HUES48 (cell line): ENCODE results near the gene PTPRG.

Source experiments
- H3K27ac ChIP-seq: one replicate; pipeline ENCODE4 v1.7.0; 2013; ENCODE audit warnings: low read depth, low read length, inconsistent platforms
- H3K27me3 ChIP-seq: 2 replicates; pipeline ENCODE4 v1.6.1; 2013; ENCODE audit warnings: mild to moderate bottlenecking, low read length; ENCODE audit not compliant: control insufficient read depth, insufficient read depth
- H3K36me3 ChIP-seq: 2 replicates; pipeline ENCODE4 v1.6.1; 2013; ENCODE audit warnings: low read length; ENCODE audit not compliant: control insufficient read depth, insufficient read depth
- H3K4me1 ChIP-seq: 2 replicates; pipeline ENCODE4 v1.6.1; 2013; ENCODE audit warnings: mild to moderate bottlenecking, low read length; ENCODE audit not compliant: control insufficient read depth, insufficient read depth
- H3K4me3 ChIP-seq: 2 replicates; pipeline ENCODE4 v1.5.1; 2013; ENCODE audit warnings: mild to moderate bottlenecking, low read depth, low read length
- H3K9ac ChIP-seq: 2 replicates; pipeline ENCODE4 v1.6.1; 2013; ENCODE audit warnings: mild to moderate bottlenecking, low read depth, low read length, moderate library complexity
- H3K9me3 ChIP-seq: 2 replicates; pipeline ENCODE4 v1.6.1; 2013; ENCODE audit warnings: low read length; ENCODE audit not compliant: control insufficient read depth, insufficient read depth

PTPRG gene

DNA sequence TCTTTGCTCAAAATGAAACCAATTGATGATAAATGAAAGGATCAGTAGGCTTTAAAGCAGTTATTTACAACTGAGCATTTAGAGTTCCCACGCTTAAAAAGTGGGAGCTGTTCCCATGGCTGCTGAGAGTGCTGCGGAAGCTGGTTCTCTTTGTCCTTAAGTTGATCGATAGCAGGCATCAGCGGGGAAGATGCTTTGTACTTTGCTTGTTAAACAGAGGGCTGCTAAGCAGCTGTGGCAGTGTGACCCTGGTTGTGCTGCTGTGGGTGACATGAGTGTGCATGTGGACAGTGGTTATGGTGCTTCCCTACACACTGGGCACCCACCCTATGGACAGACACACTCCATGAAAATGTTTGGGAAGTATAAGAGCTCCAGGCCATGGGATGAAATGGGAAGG, 96.3 kb downstream of the PTPRG start:
- no peak overlapping the region for H3K9ac ChIP-seq
- H3K9me3 ChIP-seq = no peaks in the 10 kb centered on the region
- no peaks in the 10 kb centered on the region for H3K36me3 ChIP-seq
- no peak overlapping the region for H3K4me3 ChIP-seq
- no peaks in the 10 kb centered on the region for H3K4me1 ChIP-seq
- no peak overlapping the region for H3K27ac ChIP-seq
- no peaks in the 10 kb centered on the region for H3K27me3 ChIP-seq

DNA sequence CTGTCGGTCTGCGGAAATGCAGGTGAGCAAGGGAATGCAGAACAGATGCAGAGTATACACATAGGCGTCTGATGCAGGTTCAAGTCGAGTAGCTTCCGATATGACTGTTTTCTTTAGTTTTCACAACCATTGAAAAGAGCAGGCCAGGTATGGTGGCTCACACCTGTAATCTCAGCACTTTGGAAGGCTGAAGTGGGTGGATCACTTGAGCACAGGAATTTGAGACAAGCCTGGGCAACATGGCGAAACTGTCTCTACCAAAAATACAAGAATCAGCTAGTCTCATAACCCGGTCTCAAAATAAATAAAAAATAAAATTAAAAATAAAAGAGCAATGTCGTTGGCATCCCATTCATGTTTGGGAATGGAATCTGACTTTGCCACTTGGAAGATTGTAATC, 101.5 kb downstream of the PTPRG start:
- Histone ChIP-seq H3K4me3 (no peak overlapping the region), H3K27ac (peak overlapping the region; percentile 10), H3K9me3 (no peaks in the 10 kb centered on the region), H3K9ac (no peak overlapping the region), H3K4me1 (peaks cover 33% of the 10 kb centered on the region), H3K36me3 (no peaks in the 10 kb centered on the region), H3K27me3 (no peaks in the 10 kb centered on the region)

DNA sequence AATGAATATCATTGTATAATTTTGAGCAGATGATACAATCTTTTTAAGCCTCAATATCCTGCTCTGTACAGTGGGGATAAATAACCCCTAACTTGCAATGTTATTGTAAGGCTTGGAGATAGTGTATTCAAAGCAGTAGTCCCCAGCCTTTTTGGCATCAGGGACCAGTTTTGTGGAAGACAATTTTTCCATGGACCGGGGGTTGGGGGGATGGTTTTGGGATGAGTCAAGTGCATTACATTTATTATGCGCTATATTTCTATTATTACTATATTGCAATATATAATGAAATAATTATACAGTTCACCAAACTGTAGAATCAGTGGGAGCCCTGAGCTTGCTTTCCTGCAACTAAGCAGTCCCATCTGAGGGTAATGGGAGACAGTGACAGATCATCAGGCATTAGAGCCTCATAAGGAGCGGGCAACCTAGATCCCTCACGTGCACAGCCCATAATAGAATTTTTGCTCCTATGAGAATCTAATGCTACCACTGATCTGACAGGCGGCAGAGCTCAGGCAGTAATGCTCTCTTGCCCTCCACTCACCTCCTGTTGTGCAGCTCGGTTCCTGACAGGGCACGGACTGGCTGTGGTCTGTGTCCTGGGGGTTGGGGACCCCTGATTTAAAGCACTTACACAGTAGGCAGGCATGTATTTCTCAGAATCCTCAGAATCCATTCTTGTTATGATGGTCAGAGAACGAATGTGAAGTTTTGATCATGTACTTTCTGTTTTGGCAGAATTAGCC, 102.2 kb downstream of the PTPRG start:
- no peak overlapping the region for H3K9ac ChIP-seq
- H3K36me3 ChIP-seq = no peaks in the 10 kb centered on the region
- no peaks in the 10 kb centered on the region for H3K27me3 ChIP-seq
- peak overlapping the region; percentile 83 for H3K27ac ChIP-seq
- H3K9me3 ChIP-seq = no peaks in the 10 kb centered on the region
- H3K4me3 ChIP-seq = peak overlapping the region; percentile 10; the same call in 1 of the 2 replicates
- H3K4me1 ChIP-seq = peaks cover 38% of the 10 kb centered on the region

DNA sequence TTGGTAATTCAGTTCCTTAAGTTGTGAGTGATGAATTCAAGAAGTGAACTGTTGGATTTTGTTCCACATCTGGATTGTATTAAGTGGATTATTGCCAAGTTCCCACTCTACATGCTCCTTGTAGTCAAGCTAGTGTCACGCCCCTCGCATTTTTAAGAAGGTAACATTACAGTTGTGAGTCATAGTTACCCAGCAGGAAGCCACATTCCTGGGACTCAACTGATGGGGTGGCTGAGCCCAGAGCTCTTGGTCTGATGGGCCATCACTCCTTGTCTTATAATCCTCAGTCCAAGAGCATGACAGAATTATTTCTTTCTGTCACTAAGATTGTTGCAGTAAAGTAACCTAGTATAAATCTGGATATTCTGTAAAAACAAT, 102.7 kb downstream of the PTPRG start:
- H3K9me3 ChIP-seq = no peaks in the 10 kb centered on the region
- no peak overlapping the region for H3K9ac ChIP-seq
- H3K4me1 ChIP-seq = peaks cover 38% of the 10 kb centered on the region
- H3K4me3 ChIP-seq = peak overlapping the region; percentile 10; the same call in 1 of the 2 replicates
- peak overlapping the region; percentile 83 for H3K27ac ChIP-seq
- H3K36me3 ChIP-seq = no peaks in the 10 kb centered on the region
- no peaks in the 10 kb centered on the region for H3K27me3 ChIP-seq

- H3K9me3 ChIP-seq = no peaks in the 10 kb centered on the region
- H3K27ac ChIP-seq = no peak overlapping the region
- H3K4me3 ChIP-seq = no peak overlapping the region
- no peaks in the 10 kb centered on the region for H3K36me3 ChIP-seq
- peaks cover 47% of the 10 kb centered on the region for H3K4me1 ChIP-seq
- H3K27me3 ChIP-seq = no peaks in the 10 kb centered on the region
- no peak overlapping the region for H3K9ac ChIP-seq
These were observed 103.8 kb downstream of the PTPRG start for GRCh38 chr3:61665121-61665520.

DNA sequence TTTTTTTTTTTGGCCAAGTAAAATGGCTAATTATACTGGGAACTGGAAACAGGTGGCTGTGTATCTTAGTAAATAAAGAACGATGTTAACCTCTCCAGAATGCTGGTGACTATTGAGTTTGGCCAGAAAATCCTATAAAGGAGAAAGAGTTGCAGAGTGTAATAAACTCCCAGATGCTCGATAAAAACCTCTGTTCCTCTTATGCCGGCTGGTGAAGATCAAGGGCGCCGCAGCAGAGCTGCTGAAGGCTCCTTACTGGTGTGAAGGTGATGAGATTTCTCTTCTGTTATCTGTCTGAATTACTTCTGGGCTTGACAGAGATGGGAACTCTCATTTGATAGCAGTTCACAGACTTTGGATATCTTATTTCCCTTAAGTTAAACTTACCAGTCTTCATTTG, 104.6 kb downstream of the PTPRG start:
- no peaks in the 10 kb centered on the region for H3K36me3 ChIP-seq
- H3K27ac ChIP-seq = no peak overlapping the region
- no peak overlapping the region for H3K4me3 ChIP-seq
- H3K9me3 ChIP-seq = no peaks in the 10 kb centered on the region
- no peak overlapping the region for H3K9ac ChIP-seq
- peaks cover 55% of the 10 kb centered on the region for H3K4me1 ChIP-seq
- H3K27me3 ChIP-seq = no peaks in the 10 kb centered on the region

DNA sequence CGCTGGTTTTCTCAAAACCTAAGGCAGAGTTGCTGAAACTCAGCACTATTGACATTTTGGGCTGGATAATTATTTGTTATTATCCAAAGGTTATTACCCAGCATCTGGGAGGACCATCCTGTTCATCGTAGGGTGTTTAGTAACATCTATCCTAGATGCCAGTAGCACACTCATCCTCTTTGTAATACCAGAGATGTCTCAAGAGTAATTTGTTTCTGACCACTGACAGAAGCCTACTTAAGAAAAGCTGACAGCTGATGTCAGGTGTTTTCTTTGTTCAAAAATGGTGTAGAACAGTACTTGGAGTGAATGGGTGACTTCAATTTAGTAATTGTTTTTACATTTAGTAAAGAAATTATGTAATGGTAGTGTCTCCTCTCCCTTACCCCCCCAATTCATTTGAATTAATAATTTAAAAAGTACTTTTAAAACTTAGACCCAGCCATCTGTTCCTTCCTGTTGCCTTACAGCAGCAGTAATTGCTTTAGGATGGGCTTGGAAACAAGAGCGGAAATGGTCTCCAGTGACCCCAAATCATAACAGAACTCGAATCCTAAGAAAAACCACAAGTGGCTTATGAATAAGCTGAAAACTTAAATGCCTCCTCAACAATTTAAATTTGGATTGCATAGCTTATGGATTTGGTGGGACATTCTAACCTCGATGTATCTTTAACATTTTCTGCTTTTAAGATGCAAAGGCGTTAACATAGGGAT, 105.4 kb downstream of the PTPRG start:
- no peaks in the 10 kb centered on the region for H3K36me3 ChIP-seq
- no peak overlapping the region for H3K27ac ChIP-seq
- H3K9ac ChIP-seq = no peak overlapping the region
- no peak overlapping the region for H3K4me3 ChIP-seq
- peaks cover 55% of the 10 kb centered on the region for H3K4me1 ChIP-seq
- no peaks in the 10 kb centered on the region for H3K27me3 ChIP-seq
- H3K9me3 ChIP-seq = no peaks in the 10 kb centered on the region

GRCh38 chr3:61667383-61667782, 106.0 kb downstream of the PTPRG start:
- H3K4me3 ChIP-seq = no peak overlapping the region
- H3K4me1 ChIP-seq = peaks cover 55% of the 10 kb centered on the region
- H3K9me3 ChIP-seq = no peaks in the 10 kb centered on the region
- H3K9ac ChIP-seq = no peak overlapping the region
- H3K27ac ChIP-seq = peak overlapping the region; percentile 15
- H3K36me3 ChIP-seq = no peaks in the 10 kb centered on the region
- no peaks in the 10 kb centered on the region for H3K27me3 ChIP-seq

DNA sequence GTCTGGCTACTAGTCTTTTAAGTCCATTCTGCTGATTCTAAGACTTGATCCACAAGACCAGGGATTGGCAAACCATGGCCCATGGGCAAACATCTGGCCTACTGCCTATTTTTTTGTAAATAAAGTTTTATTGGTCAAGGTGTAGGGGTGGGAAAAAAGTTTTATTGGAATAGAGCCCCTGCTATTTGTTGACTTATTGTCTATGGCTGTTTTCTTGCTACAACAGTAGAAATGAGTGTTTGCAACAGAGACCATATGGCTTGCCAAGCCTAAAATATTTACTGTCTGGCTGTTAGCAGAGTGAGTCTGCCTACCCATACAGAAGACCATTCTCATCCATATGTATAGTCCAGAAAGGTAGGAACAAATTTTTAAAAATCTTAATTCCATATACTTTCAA, 106.4 kb downstream of the PTPRG start:
- Histone ChIP-seq H3K9me3 (no peaks in the 10 kb centered on the region), H3K9ac (no peak overlapping the region), H3K4me1 (peaks cover 55% of the 10 kb centered on the region), H3K27me3 (no peaks in the 10 kb centered on the region), H3K27ac (no peak overlapping the region), H3K4me3 (no peak overlapping the region), H3K36me3 (no peaks in the 10 kb centered on the region; the same call in 1 of the 2 replicates)

DNA sequence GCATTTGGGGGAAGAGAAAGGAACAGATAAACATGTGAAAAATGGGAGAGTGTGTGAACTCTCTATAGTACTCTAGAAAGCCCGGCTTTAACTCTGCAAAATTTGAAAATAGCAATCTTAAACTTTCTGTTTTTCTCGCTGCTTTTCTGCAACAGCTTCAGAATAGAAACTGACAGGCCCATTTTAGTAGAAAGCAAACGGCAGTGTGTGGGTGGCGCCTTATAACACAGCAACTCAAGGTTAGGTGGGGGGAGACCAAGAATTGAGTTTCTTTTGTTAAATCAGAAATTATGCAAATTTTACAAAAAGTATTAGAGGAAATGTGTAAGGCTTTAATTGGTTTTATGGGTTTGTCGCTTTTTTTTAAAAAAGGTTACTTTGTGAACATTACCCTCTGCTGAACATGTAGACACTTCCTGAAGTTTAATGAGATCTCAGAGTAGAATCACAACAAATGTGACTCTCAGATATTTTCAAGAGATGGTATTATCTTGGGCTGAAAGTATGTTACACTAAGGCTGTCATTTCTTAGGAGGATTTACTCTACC, 107.0 kb downstream of the PTPRG start:
- Histone ChIP-seq H3K9ac (no peak overlapping the region), H3K4me3 (no peak overlapping the region), H3K4me1 (peaks cover 51% of the 10 kb centered on the region), H3K27ac (no peak overlapping the region), H3K36me3 (no peaks in the 10 kb centered on the region; the same call in 1 of the 2 replicates), H3K27me3 (no peaks in the 10 kb centered on the region), H3K9me3 (no peaks in the 10 kb centered on the region)

DNA sequence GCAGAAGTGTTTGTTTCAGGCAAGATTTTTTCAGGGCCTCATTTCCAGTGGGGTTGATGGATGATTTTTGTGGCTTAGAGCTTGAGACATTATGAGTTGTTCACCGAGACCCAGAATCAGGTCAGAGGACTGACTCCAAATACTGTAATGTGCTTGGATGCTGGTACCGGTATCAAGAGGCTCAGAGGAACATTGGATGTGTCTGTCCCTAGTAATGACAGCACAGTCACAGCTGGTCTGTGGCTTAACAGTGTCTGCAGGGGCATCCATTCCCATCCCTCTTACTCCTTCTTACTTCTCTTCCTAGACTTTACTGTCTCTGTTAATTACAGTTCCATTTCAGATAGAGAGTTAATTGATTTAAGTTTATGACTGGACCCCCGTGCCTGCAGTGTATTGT, 107.8 kb downstream of the PTPRG start:
- Histone ChIP-seq H3K4me1 (peaks cover 43% of the 10 kb centered on the region), H3K27me3 (no peaks in the 10 kb centered on the region), H3K36me3 (no peaks in the 10 kb centered on the region; the same call in 1 of the 2 replicates), H3K9me3 (no peaks in the 10 kb centered on the region), H3K27ac (no peak overlapping the region), H3K9ac (no peak overlapping the region), H3K4me3 (no peak overlapping the region)
